GM21717 (cell line): ENCODE results near the gene PHF21A.
"Not testable (repeated sequence)": the region's sequence is repeated elsewhere in the genome, so short reads cannot be mapped to it uniquely, and the experiment has no call there.

Experiments
- ATAC-seq: cut with Tn5 transposase; IDR thresholded peaks from one replicate; pipeline ENCODE4 v1.9.1; 2021; ENCODE audit warnings: mild to moderate bottlenecking, moderate library complexity; ENCODE audit not compliant: unreplicated experiment

The PHF21A gene

GRCh38 chr11:45906965-45907611, 214.2 kb downstream of the PHF21A start, which contains the start of gene FREY1:
TSS of gene FREY1 (minus strand) at chr11:45907271. CDS start at chr11:45907245, 26 bp downstream.
- ATAC-seq = no peak

GRCh38 chr11:45906096-45906682, 215.1 kb downstream of the PHF21A start:
- ATAC-seq = no peak

GRCh38 chr11:45905576-45905975, 215.7 kb downstream of the PHF21A start:
- ATAC-seq = not testable (repeated sequence)

GRCh38 chr11:45905095-45905494, 216.2 kb downstream of the PHF21A start:
- ATAC-seq = no peak

GRCh38 chr11:45904309-45904915, 216.8 kb downstream of the PHF21A start:
- no peak for ATAC-seq

- no peak for ATAC-seq
Observed at GRCh38 chr11:45902452-45903380, 218.5 kb downstream of the PHF21A start.

- ATAC-seq = no peak
Observed at GRCh38 chr11:45901626-45902025, 219.6 kb downstream of the PHF21A start.

- ATAC-seq = no peak
Observed at GRCh38 chr11:45900916-45901617, 220.2 kb downstream of the PHF21A start.

- ATAC-seq = not testable (repeated sequence)
Observed at GRCh38 chr11:45900175-45900800, 221.0 kb downstream of the PHF21A start.

- ATAC-seq = no peak
Observed at GRCh38 chr11:45899448-45900174, 221.6 kb downstream of the PHF21A start.

GRCh38 chr11:45899086-45899447, 222.2 kb downstream of the PHF21A start:
- ATAC-seq = no peak

GRCh38 chr11:45897556-45897955, 223.7 kb downstream of the PHF21A start:
- ATAC-seq = no peak

GRCh38 chr11:45896422-45896984, 224.8 kb downstream of the PHF21A start:
- no peak for ATAC-seq

GRCh38 chr11:45895553-45896259, 225.5 kb downstream of the PHF21A start:
- ATAC-seq = no peak

- no peak for ATAC-seq
Observed at GRCh38 chr11:45894555-45895247, 226.6 kb downstream of the PHF21A start.

- no peak for ATAC-seq
Observed at GRCh38 chr11:45892856-45893255, 228.4 kb downstream of the PHF21A start.

- ATAC-seq = no peak
Observed at GRCh38 chr11:45890886-45891550, 230.2 kb downstream of the PHF21A start.
